Measurements from ENCODE around the gene CERT1.
A peak's percentile ranks its signal among the peaks of the same experiment; 100 is the strongest.
"Not testable (repeated sequence)": the region's sequence is repeated elsewhere in the genome, so short reads cannot be mapped to it uniquely, and the experiment has no call there.

CERT1 gene

DNA sequence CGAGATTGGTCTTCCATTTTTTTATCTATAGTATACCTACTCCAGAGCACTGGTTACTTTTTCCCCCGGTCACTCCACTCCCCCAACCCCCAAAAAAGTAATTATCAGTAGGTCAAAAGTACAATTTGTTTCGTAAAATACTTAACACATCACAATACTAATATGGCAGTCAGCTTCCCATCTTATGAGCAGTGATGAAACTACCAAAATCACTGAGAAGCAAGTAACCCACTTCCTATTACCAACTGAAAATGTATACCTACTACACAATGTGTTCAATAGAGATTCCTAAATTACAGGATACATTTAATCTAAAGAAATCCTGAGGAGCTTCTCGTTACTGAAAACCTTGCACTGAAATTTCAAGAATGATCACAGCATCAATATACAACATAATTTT, 1.9 kb downstream of the CERT1 start:
- Histone ChIP-seq H3K4me3 (peak overlapping the region; percentile 98), H3K9me3 (ENCODE audit: low read depth, low read length) (no peaks in the 10 kb centered on the region), H3K27ac (no peak overlapping the region), H3K36me3 (ENCODE audit: insufficient read depth, low read length) (peaks cover 6% of the 10 kb centered on the region), H3K9ac (ENCODE audit: insufficient read length) (peak overlapping the region; percentile 87)
- TF ChIP-seq EZH2 (IDR thresholded peaks at IDR 0.05): no peak
- TF ChIP-seq POLR2AphosphoS5 (IDR thresholded peaks at IDR 0.05; ENCODE audit: borderline replicate concordance, low read depth, low read length): no peak
- TF ChIP-seq FOXP2 (optimal IDR thresholded peaks at IDR 0.05; ENCODE audit: control extremely low read depth, extremely low read length, insufficient read depth): no peak
- DNase-seq (ENCODE audit: low read depth, low spot score): no peak

DNA sequence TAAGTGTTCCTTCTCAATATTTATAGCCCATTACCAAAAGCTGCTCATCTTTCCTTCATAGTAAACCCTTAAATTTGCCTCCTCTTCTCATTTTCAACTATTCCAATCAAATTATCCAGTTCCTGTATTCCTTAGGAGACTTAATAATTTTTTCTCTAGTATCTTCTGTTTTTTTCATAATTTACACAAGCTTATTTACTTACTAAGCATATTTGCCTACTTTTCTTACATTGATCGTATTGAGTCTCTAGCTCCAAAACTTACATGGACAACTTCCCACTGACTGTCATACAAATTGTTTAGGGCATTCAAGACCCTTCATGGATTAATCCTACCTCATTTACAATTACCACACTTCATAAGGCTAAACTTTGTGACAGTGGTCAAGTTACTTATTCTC, 3.6 kb downstream of the CERT1 start:
- no peak for DNase-seq (ENCODE audit: low read depth, low spot score)
- no peak overlapping the region for H3K9ac ChIP-seq (ENCODE audit: insufficient read length)
- H3K4me3 ChIP-seq: no peak overlapping the region
- H3K9me3 ChIP-seq (ENCODE audit: low read depth, low read length): no peaks in the 10 kb centered on the region
- H3K36me3 ChIP-seq (ENCODE audit: insufficient read depth, low read length): peaks cover 11% of the 10 kb centered on the region
- TF ChIP-seq FOXP2 (optimal IDR thresholded peaks at IDR 0.05; ENCODE audit: control extremely low read depth, extremely low read length, insufficient read depth) (no peak), EZH2 (IDR thresholded peaks at IDR 0.05) (no peak), POLR2AphosphoS5 (IDR thresholded peaks at IDR 0.05; ENCODE audit: borderline replicate concordance, low read depth, low read length) (no peak)
- no peak overlapping the region for H3K27ac ChIP-seq

DNA sequence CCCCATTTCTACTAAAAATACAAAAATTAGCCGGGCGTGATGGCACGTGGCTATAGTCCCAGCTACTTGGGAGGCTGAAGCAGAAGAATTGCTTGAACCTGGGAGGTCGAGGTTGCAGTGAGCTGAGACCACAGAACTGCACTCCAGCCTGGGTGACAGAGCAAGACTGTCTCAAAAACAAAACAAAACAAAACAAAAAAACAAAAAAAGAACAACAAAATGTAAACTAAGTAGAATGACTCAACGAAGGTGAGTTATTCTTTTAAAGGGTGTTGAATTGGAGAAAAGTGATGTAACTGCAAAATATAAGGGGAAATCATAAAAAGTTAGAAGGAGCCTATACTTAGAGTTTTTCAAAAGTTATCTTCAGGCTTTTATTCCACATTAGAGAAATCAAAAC, 6.3 kb downstream of the CERT1 start:
- H3K27ac ChIP-seq; H3K9me3 ChIP-seq (ENCODE audit: low read depth, low read length); H3K9ac ChIP-seq (ENCODE audit: insufficient read length); H3K4me3 ChIP-seq; DNase-seq (ENCODE audit: low read depth, low spot score): not testable (repeated sequence)
- H3K36me3 ChIP-seq (ENCODE audit: insufficient read depth, low read length): peaks cover 20% of the 10 kb centered on the region

DNA sequence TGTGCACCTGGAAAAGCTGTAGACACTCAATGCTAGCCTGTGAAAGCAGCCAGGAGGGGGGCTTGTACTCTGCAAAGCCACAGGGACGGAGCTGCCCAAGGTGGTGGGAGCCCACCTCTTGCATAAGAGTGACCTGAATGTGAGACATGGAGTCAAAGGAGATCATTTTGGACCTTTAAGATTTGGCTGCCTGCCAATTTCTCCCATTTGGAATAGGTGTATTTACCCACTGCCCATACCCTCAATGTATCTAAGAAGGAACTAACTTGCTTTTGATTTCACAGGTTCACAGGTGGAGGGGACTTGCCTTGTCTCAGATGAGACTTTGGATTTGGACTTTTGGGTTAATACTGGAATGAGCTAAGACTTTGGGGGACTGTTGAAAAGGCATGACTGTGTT, 12.6 kb downstream of the CERT1 start:
- H3K36me3 ChIP-seq (ENCODE audit: insufficient read depth, low read length): peaks cover 20% of the 10 kb centered on the region
- H3K9ac ChIP-seq (ENCODE audit: insufficient read length); H3K9me3 ChIP-seq (ENCODE audit: low read depth, low read length); H3K27ac ChIP-seq; H3K4me3 ChIP-seq; DNase-seq (ENCODE audit: low read depth, low spot score): not testable (repeated sequence)

DNA sequence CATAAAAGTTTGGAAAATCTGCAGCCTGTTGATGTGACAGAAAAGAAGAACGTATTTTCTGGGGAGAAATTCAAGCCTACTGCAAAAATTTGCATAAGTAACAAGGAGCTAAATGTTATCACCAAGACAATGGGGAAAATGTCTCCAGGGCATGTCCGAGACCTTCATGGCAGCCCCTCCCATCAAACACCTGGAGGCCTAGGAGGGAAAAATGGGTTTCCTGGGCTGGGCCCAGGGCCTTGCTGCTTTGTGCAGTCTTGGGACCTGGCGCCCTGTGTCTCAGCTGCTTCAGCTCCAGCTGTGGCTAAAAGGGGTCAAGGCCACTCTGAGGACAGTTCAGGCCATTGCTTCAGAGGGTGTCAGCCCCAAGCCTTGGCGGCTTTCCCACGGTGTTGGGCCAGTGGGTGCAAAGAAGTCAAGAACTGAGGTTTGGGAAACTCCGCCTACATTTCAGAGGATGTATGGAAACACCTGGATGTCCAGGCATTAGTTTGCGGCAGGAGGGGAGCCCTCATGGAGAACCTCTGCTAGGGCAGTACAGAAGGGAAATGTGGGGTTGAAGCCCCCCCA, 13.1 kb downstream of the CERT1 start:
- H3K27ac ChIP-seq: no peak overlapping the region
- H3K36me3 ChIP-seq (ENCODE audit: insufficient read depth, low read length): peaks cover 19% of the 10 kb centered on the region
- no peak overlapping the region for H3K4me3 ChIP-seq
- no peaks in the 10 kb centered on the region for H3K9me3 ChIP-seq (ENCODE audit: low read depth, low read length)
- TF ChIP-seq FOXP2 (optimal IDR thresholded peaks at IDR 0.05; ENCODE audit: control extremely low read depth, extremely low read length, insufficient read depth): no peak
- no peak for TF ChIP-seq EZH2 (IDR thresholded peaks at IDR 0.05)
- TF ChIP-seq POLR2AphosphoS5 (IDR thresholded peaks at IDR 0.05; ENCODE audit: borderline replicate concordance, low read depth, low read length): no peak
- H3K9ac ChIP-seq (ENCODE audit: insufficient read length): no peak overlapping the region
- no peak for DNase-seq (ENCODE audit: low read depth, low spot score)

DNA sequence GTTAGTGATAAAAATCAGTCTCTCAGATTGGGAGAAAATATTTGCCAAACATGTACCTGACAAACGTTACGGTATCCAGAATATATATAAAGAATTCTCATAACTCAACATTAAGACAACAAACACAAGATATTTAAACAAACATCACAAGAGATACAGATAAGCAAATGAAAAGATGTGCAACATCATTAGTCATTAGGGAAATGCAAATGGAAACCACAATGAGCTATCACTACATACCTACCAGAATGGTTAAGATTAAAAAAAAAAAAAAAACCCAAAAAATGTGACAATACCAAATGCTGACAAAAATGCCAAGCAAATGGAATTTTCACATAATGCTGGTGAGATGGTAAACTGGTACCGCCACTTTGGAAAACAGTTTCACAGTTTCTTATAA, 15.4 kb downstream of the CERT1 start:
- TF ChIP-seq POLR2AphosphoS5 (IDR thresholded peaks at IDR 0.05; ENCODE audit: borderline replicate concordance, low read depth, low read length) (no peak), EZH2 (IDR thresholded peaks at IDR 0.05) (no peak), FOXP2 (optimal IDR thresholded peaks at IDR 0.05; ENCODE audit: control extremely low read depth, extremely low read length, insufficient read depth) (no peak)
- H3K27ac ChIP-seq: no peak overlapping the region
- DNase-seq (ENCODE audit: low read depth, low spot score): no peak
- H3K4me3 ChIP-seq: no peak overlapping the region
- peaks cover 25% of the 10 kb centered on the region for H3K36me3 ChIP-seq (ENCODE audit: insufficient read depth, low read length)
- H3K9me3 ChIP-seq (ENCODE audit: low read depth, low read length): no peaks in the 10 kb centered on the region
- no peak overlapping the region for H3K9ac ChIP-seq (ENCODE audit: insufficient read length)

DNA sequence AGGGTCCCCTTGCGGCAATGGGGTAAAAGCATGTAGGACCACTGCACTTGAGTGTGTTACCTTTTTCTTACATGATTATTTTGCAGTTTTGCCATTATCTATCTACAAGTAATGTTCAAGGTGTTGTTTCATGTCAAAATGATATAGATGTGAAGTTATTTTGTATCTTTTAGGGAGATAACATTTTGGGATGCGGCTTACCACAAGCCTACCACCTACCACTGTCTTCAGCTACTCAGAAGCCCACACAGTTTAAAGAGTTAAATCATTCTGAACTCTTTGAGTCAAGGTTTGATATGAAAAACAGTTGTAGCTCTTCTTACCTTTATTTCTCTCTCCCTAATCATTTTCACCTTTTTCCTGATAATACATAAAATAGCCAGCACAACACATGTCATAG, 19.8 kb downstream of the CERT1 start:
- DNase-seq (ENCODE audit: low read depth, low spot score): no peak
- no peak overlapping the region for H3K27ac ChIP-seq
- peaks cover 13% of the 10 kb centered on the region; the same call in 1 of the 2 replicates for H3K36me3 ChIP-seq (ENCODE audit: insufficient read depth, low read length)

DNA sequence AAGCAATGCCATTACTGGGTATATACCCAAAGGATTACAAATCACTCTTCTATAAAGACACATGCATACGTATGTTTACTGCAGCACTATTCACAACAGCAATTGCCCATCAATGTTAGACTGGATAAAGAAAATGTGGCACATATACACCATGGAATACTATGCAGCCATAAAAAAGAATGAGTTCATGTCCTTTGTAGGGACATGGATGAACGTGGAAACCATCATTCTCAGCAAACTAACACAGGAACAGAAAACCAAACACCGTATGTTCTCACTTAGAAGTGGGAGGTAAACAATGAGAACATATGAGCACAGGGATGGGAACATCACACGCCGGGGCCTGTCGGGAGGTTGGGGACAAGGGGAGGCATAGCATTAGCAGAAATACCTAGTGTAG, 21.6 kb downstream of the CERT1 start:
- not testable (repeated sequence) for H3K9ac ChIP-seq (ENCODE audit: insufficient read length); H3K27ac ChIP-seq; H3K4me3 ChIP-seq; H3K36me3 ChIP-seq (ENCODE audit: insufficient read depth, low read length); DNase-seq (ENCODE audit: low read depth, low spot score)
- peaks cover 15% of the 10 kb centered on the region; the same call in 1 of the 2 replicates for H3K9me3 ChIP-seq (ENCODE audit: low read depth, low read length)

More for the DNA sequence above, 19.8 kb downstream of the CERT1 start:
- Histone ChIP-seq H3K4me3 (no peak overlapping the region), H3K9ac (ENCODE audit: insufficient read length) (no peak overlapping the region), H3K9me3 (ENCODE audit: low read depth, low read length) (peaks cover 7% of the 10 kb centered on the region; the same call in 1 of the 2 replicates)
- TF ChIP-seq EZH2 (IDR thresholded peaks at IDR 0.05) (no peak), FOXP2 (optimal IDR thresholded peaks at IDR 0.05; ENCODE audit: control extremely low read depth, extremely low read length, insufficient read depth) (no peak), POLR2AphosphoS5 (IDR thresholded peaks at IDR 0.05; ENCODE audit: borderline replicate concordance, low read depth, low read length) (no peak)

DNA sequence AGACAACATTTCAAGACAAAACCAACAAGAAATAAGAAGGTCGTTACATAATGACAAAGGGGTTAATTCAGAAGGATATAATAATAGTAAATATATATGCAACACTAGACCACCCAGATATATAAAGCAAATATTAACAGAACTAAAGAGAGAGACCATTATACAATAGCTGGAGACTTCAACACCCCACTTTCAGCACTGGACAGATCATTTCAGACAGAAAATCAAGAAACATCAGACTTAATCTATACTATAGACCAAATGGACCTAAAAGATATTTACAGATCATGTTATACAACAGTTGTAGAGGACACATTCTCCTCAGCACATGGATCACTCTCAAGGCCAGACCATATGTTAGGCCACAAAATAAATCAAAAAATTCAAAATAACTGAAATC, 26.8 kb downstream of the CERT1 start:
- no peak overlapping the region for H3K27ac ChIP-seq
- TF ChIP-seq POLR2AphosphoS5 (IDR thresholded peaks at IDR 0.05; ENCODE audit: borderline replicate concordance, low read depth, low read length): no peak
- TF ChIP-seq FOXP2 (optimal IDR thresholded peaks at IDR 0.05; ENCODE audit: control extremely low read depth, extremely low read length, insufficient read depth): no peak
- no peak for TF ChIP-seq EZH2 (IDR thresholded peaks at IDR 0.05)
- no peak for DNase-seq (ENCODE audit: low read depth, low spot score)
- H3K4me3 ChIP-seq: no peak overlapping the region
- peaks cover 4% of the 10 kb centered on the region; the same call in 1 of the 2 replicates for H3K36me3 ChIP-seq (ENCODE audit: insufficient read depth, low read length)
- H3K9me3 ChIP-seq (ENCODE audit: low read depth, low read length): peaks cover 18% of the 10 kb centered on the region; the same call in 1 of the 2 replicates
- H3K9ac ChIP-seq (ENCODE audit: insufficient read length): no peak overlapping the region
